ENCODE data around the gene ENDOD1.

DNA sequence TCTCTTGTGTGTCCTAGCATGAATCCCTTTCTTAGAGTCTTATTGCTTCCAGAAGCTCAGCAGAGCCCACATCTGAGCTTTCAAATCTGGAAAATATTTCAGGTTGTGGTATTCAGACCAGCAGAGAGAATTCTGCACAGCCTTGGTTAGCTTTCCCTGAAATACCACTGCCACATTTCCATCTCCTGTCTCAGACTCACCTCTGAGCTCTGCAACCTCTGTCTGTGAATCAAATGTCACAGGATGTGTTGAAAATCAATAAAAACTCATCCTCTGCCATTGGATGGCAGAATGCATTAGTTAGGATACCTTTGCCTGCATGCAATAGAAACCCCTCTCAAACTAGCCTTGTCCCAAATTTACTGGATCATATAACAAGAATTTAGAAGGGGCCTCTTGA, 47.7 kb downstream of the ENDOD1 start:
- TF ChIP-seq, protein P1, sequence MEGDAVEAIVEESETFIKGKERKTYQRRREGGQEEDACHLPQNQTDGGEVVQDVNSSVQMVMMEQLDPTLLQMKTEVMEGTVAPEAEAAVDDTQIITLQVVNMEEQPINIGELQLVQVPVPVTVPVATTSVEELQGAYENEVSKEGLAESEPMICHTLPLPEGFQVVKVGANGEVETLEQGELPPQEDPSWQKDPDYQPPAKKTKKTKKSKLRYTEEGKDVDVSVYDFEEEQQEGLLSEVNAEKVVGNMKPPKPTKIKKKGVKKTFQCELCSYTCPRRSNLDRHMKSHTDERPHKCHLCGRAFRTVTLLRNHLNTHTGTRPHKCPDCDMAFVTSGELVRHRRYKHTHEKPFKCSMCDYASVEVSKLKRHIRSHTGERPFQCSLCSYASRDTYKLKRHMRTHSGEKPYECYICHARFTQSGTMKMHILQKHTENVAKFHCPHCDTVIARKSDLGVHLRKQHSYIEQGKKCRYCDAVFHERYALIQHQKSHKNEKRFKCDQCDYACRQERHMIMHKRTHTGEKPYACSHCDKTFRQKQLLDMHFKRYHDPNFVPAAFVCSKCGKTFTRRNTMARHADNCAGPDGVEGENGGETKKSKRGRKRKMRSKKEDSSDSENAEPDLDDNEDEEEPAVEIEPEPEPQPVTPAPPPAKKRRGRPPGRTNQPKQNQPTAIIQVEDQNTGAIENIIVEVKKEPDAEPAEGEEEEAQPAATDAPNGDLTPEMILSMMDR (IDR thresholded peaks at IDR 0.05): no peak
- TF ChIP-seq EZH2 (IDR thresholded peaks at IDR 0.05; ENCODE audit: borderline replicate concordance, insufficient read depth, low read depth, low read length, poor library complexity, severe bottlenecking): no peak

Measured in B cell (primary cell).